IMR-90 (cell line): ENCODE measurements around the gene ANKRD24. TPM values are rescaled to one million over a fixed set of nuclear protein-coding genes. Genes with fewer than 3 reads are reported as not detected.

Source experiments
- ATAC-seq: fragments of 200-7000 bp; cut with Tn5 transposase; 2 replicates; pipeline ENCODE4 v1.9.1; 2020; ENCODE audit warnings: low read depth, mild to moderate bottlenecking, moderate library complexity
- BruUV-seq: library from RNA; stranded (reverse); fragments of 400-500 nt; replicated peaks from 2 replicates; lab custom pipeline; 2021; lab: Mats Ljungman, UMichigan
- CTCF ChIA-PET: fragments of 300-600 bp; formaldehyde crosslinking; extraction: SDS; loops from one replicate; lab custom pipeline; 2021; ENCODE audit warnings: antibody characterized with exemption; lab: Yijun Ruan, JAX
- POLR2A ChIA-PET: fragments of 300-600 bp; sonication (Branson Sonifier 250); formaldehyde crosslinking; loops from one replicate; lab custom pipeline; 2022; ENCODE audit warnings: antibody characterized with exemption; ENCODE audit not compliant: unreplicated experiment; lab: Charles Lee
- DNase-seq: peaks from one replicate; pipeline ENCODE4 v3.0.0; 2013
- H2AFZ ChIP-seq: replicated peaks from 2 replicates; pipeline ENCODE3; 2013; ENCODE audit warnings: low read length, mild to moderate bottlenecking; ENCODE audit not compliant: poor library complexity
- H2AK5ac ChIP-seq: 2 replicates; pipeline ENCODE4 v1.6.1; 2013; ENCODE audit warnings: low read depth, low read length, inconsistent platforms
- H2AK9ac ChIP-seq: replicated peaks from 2 replicates; pipeline ENCODE3; 2013; ENCODE audit warnings: mild to moderate bottlenecking, low read depth, low read length, moderate library complexity; ENCODE audit not compliant: poor library complexity
- H2BK120ac ChIP-seq: 2 replicates; pipeline ENCODE4 v1.6.1; 2013; ENCODE audit warnings: low read depth, low read length, inconsistent platforms
- H2BK15ac ChIP-seq: 3 replicates; pipeline ENCODE4 v1.6.1; 2013; ENCODE audit warnings: low read depth, low read length, inconsistent platforms
- H2BK20ac ChIP-seq: 2 replicates; pipeline ENCODE4 v1.6.1; 2013; ENCODE audit warnings: low read depth, mild to moderate bottlenecking, inconsistent platforms, low read length, moderate library complexity
- H2BK5ac ChIP-seq: 2 replicates; pipeline ENCODE4 v1.6.1; 2013; ENCODE audit warnings: mild to moderate bottlenecking, low read depth, low read length, inconsistent platforms; ENCODE audit not compliant: poor library complexity, severe bottlenecking
- H3K14ac ChIP-seq: replicated peaks from 2 replicates; pipeline ENCODE4 v1.6.1; 2013; ENCODE audit warnings: low read depth, low read length, inconsistent platforms
- H3K18ac ChIP-seq: 2 replicates; pipeline ENCODE4 v1.6.1; 2013; ENCODE audit warnings: low read depth, low read length, control low read depth
- H3K23ac ChIP-seq: 2 replicates; pipeline ENCODE4 v1.6.1; 2013; ENCODE audit warnings: low read depth, low read length, inconsistent platforms
- H3K27ac ChIP-seq: 2 replicates; pipeline ENCODE4 v1.5.1; 2013; ENCODE audit warnings: mild to moderate bottlenecking, control low read depth, low read length; ENCODE audit not compliant: insufficient read depth
- H3K27me3 ChIP-seq: 2 replicates; pipeline ENCODE4 v1.6.1; 2013; ENCODE audit warnings: low read length; ENCODE audit not compliant: control insufficient read depth, insufficient read depth
- H3K36me3 ChIP-seq: 2 replicates; pipeline ENCODE4 v1.6.1; 2013; ENCODE audit warnings: low read length, mixed read lengths; ENCODE audit not compliant: control insufficient read depth, insufficient read depth
- H3K4ac ChIP-seq: 2 replicates; pipeline ENCODE4 v1.6.1; 2013; ENCODE audit warnings: low read depth, low read length, inconsistent platforms
- H3K4me1 ChIP-seq: 2 replicates; pipeline ENCODE4 v1.6.1; 2013; ENCODE audit warnings: low read length, mixed read lengths; ENCODE audit not compliant: control insufficient read depth, insufficient read depth
- H3K4me2 ChIP-seq: 2 replicates; pipeline ENCODE4 v1.6.1; 2013; ENCODE audit warnings: low read depth, mild to moderate bottlenecking, control low read depth, low read length, moderate library complexity
- H3K4me3 ChIP-seq: 2 replicates; pipeline ENCODE4 v1.5.1; 2013; ENCODE audit warnings: low read depth, mild to moderate bottlenecking, control low read depth, low read length, moderate library complexity; ENCODE audit not compliant: insufficient read depth
- H3K56ac ChIP-seq: 2 replicates; pipeline ENCODE4 v1.6.1; 2013; ENCODE audit warnings: low read length, inconsistent platforms; ENCODE audit not compliant: insufficient read depth; ENCODE audit errors: extremely low read depth
- H3K79me1 ChIP-seq, 2 experiments: 2 replicates each; pipeline ENCODE4 v1.6.1; 2013; ENCODE audit warnings: low read length in 2 of 2, inconsistent platforms in 1 of 2, low read depth in 1 of 2
- H3K9ac ChIP-seq: 2 replicates; pipeline ENCODE4 v1.6.1; 2013; ENCODE audit warnings: low read depth, low read length, control low read depth
- H3K9me1 ChIP-seq: 2 replicates; pipeline ENCODE4 v1.6.1; 2013; ENCODE audit warnings: low read length, inconsistent platforms; ENCODE audit not compliant: insufficient read depth
- H3K9me3 ChIP-seq: 2 replicates; pipeline ENCODE4 v1.6.1; 2013; ENCODE audit warnings: low read length; ENCODE audit not compliant: control insufficient read depth, insufficient read depth
- H4K20me1 ChIP-seq: 2 replicates; pipeline ENCODE4 v1.6.1; 2013; ENCODE audit warnings: low read length, inconsistent platforms; ENCODE audit not compliant: insufficient read depth
- H4K5ac ChIP-seq: 2 replicates; pipeline ENCODE4 v1.6.1; 2013; ENCODE audit warnings: mild to moderate bottlenecking, low read depth, low read length, control low read depth
- H4K8ac ChIP-seq, 2 experiments: 2 replicates each; pipeline ENCODE4 v1.6.1; 2013; ENCODE audit warnings: low read depth in 2 of 2, low read length in 2 of 2, control low read depth in 1 of 2, inconsistent platforms in 1 of 2
- H4K91ac ChIP-seq: 2 replicates; pipeline ENCODE4 v1.6.1; 2013; ENCODE audit warnings: low read depth, low read length, inconsistent platforms; ENCODE audit not compliant: insufficient read depth
- MAFK ChIP-seq: IDR thresholded peaks from 2 replicates; pipeline ENCODE4 v1.6.1; 2012; ENCODE audit warnings: low read depth, low read length, improper control_type of control experiment
- WGBS, 2 experiments: methylation state at CpG; one replicate each; pipeline versions ENCODE4 v1.1.5 to v1.1.7; 2013; ENCODE audit warnings: missing lambda C conversion rate in 2 of 2; ENCODE audit not compliant: insufficient read length in 1 of 2; ENCODE audit errors: extremely low coverage in 2 of 2; 5-methylcytosine and 5-hydroxymethylcytosine counted together
- dilution Hi-C: fragments of 300-500 bp; cut with HindIII; formaldehyde crosslinking; loops from one replicate; pipeline ENCODE4 v1.14.3; 2018; ENCODE audit warnings: low sequenced_read_pairs; ENCODE audit not compliant: unreplicated experiment
- in situ Hi-C: fragments of 300-500 bp; cut with MboI; formaldehyde crosslinking; loops from 3 replicates; pipeline ENCODE4 v1.14.3; 2019; ENCODE audit warnings: low sequenced_read_pairs, inconsistent platforms, mixed read lengths
- intact Hi-C: fragments of 100-400 bp; cut with micrococcal nuclease; formaldehyde crosslinking; loops from 2 replicates; pipeline ENCODE4 v1.10.0; 2022
- polyA plus RNA-seq, 3 experiments: library from polyadenylated mRNA; depleted of rRNA; stranded (reverse); fragments of >200 nt; gene quantifications; 2 replicates each; pipeline ENCODE4 v1.2.3, GENCODE V29; 2012; ENCODE audit warnings: low replicate concordance in 1 of 3
- total RNA-seq: library from RNA; depleted of rRNA; stranded (reverse); fragments of >200 nt; gene quantifications from 2 replicates; pipeline ENCODE4 v1.2.3, GENCODE V29; 2012
- TF ChIP-seq, protein P1 (sequence below): fragments of 150-350 bp; IDR thresholded peaks from 2 replicates; pipeline ENCODE4 v1.6.1; 2016; ENCODE audit warnings: low read depth, mild to moderate bottlenecking, low read length, moderate library complexity, borderline replicate concordance

The ANKRD24 gene
- total and polyA plus RNA-seq, 2 of the 4 experiments (the other 2 are of a cell fraction) = 0.18 to 0.21 TPM

DNA sequence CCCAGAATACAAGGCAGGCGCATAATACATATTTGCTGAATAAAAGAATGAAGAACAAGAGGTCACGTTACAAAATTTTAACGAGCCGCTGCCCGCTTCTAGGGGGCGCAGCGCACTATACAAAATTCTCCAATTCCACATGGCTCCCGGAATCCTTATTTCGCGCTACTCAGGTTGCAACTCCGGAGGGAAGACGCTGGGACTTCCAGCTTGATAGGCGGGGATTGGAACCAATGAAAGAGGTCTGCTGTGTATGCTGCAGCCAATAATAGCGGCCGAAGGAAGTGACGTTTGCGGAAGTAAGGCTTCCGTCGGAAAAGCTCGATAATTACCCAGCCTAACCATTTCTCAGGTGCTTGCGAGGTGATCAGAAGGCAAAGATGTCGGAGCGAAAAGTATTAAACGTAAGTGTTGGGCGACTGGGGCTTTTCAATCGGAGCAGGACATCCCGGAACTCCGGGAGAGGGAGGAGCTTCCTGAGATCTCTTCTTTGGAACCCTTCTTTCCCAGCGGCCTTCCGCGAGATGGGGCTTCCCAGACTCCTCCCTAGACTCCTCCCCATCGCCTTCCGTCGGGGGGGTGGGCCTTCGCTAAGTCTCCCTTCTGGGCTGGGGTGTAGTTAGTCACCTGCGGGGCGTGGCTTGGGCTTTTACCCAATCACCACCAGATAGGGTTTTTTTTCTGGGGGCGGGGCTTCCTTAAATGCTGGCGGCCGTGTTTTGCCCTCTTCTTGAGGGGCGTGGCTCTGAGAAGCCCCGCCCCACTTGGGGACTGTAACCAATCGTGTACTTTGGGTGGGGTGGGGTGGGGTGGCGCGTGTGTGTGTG, 64.5 kb downstream of the ANKRD24 start, which contains the start of gene YJU2 (continued):
- TF ChIP-seq, protein P1, sequence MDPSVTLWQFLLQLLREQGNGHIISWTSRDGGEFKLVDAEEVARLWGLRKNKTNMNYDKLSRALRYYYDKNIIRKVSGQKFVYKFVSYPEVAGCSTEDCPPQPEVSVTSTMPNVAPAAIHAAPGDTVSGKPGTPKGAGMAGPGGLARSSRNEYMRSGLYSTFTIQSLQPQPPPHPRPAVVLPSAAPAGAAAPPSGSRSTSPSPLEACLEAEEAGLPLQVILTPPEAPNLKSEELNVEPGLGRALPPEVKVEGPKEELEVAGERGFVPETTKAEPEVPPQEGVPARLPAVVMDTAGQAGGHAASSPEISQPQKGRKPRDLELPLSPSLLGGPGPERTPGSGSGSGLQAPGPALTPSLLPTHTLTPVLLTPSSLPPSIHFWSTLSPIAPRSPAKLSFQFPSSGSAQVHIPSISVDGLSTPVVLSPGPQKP = no peak

- Histone ChIP-seq H3K56ac (no peak overlapping the region), H3K9me1 (no peaks in the 10 kb centered on the region), H2BK20ac (no peak overlapping the region), H2AK5ac (no peak overlapping the region), H4K8ac (no peak overlapping the region), H3K36me3 (peaks cover 46% of the 10 kb centered on the region), H3K27ac (no peak overlapping the region), H2BK120ac (no peak overlapping the region), H4K5ac (no peak overlapping the region), H3K4me3 (no peak overlapping the region), H2BK5ac (no peak overlapping the region), H3K9me3 (peaks cover 8% of the 10 kb centered on the region; the same call in 1 of the 2 replicates), H3K23ac (no peak overlapping the region), H3K18ac (no peak overlapping the region), H3K79me1 (no peaks in the 10 kb centered on the region), H4K91ac (no peak overlapping the region), H3K27me3 (no peaks in the 10 kb centered on the region), H2AFZ (no peak overlapping the region), H3K4ac (no peak overlapping the region), H3K4me1 (no peaks in the 10 kb centered on the region), H2AK9ac (no peak overlapping the region), H2BK15ac (no peak overlapping the region), H3K4me2 (no peak overlapping the region), H4K20me1 (no peaks in the 10 kb centered on the region), H3K14ac (no peak overlapping the region), H3K9ac (no peak overlapping the region)
- ATAC-seq (no peak), DNase-seq (no peak)
- no CpG with 5 or more reads among the region's 4 CpGs for WGBS, 2 experiments
- in situ Hi-C loops = no loop called here
- intact Hi-C loops = no loop called here
- POLR2A ChIA-PET = no interaction called here
- TF ChIP-seq MAFK = no peak
- dilution Hi-C loops = no loop called here
- BruUV-seq = no TSS peak
- CTCF ChIA-PET = interaction anchor here (1.1 to 1.9 kb wide), 2 partner anchors 8 to 9 kb away, joined by 3 to 4 read pairs; partner anchors contain the start of gene YJU2
Measured at GRCh38 chr19:4256563-4256962, 74.1 kb downstream of the ANKRD24 start.
